Neural cell (in vitro differentiated cells): ENCODE data around the gene IFT22. TPM values are rescaled to one million over a fixed set of nuclear protein-coding genes. Genes with fewer than 3 reads are reported as not detected.

Experiments used
- H2AFZ ChIP-seq: fragments of 200-600, 300-800 bp; sonication (generic), shearing (Covaris generic); 2 replicates; pipeline ENCODE4 v1.6.0; 2014; ENCODE audit warnings: low read depth, mild to moderate bottlenecking, antibody characterized with exemption, low read length, moderate library complexity
- H3F3A ChIP-seq: fragments of 200-600 bp; shearing (Covaris generic); 2 replicates; pipeline ENCODE4 v1.6.1; 2016; ENCODE audit warnings: mild to moderate bottlenecking, moderate library complexity, mixed read lengths, antibody characterized with exemption, low read length; ENCODE audit not compliant: insufficient read depth, poor library complexity, severe bottlenecking
- H3K27ac ChIP-seq: fragments of 200-600, 300-800 bp; sonication (generic), shearing (Covaris generic); 2 replicates; pipeline ENCODE4 v1.5.1; 2014; ENCODE audit warnings: mild to moderate bottlenecking, low read length, moderate library complexity
- H3K27me3 ChIP-seq: fragments of 300-800, 200-600 bp; sonication (generic), shearing (Covaris generic); 2 replicates; pipeline ENCODE4 v1.6.0; 2014; ENCODE audit warnings: mild to moderate bottlenecking, low read depth, low read length, moderate library complexity; ENCODE audit not compliant: insufficient read depth
- H3K36me3 ChIP-seq: fragments of 300-800, 200-600 bp; sonication (generic), shearing (Covaris generic); 2 replicates; pipeline ENCODE4 v1.5.1; 2014; ENCODE audit warnings: mild to moderate bottlenecking, antibody characterized with exemption, low read length, moderate library complexity; ENCODE audit not compliant: insufficient read depth
- H3K4me2 ChIP-seq: fragments of 300-800, 200-600 bp; sonication (generic), shearing (Covaris generic); 2 replicates; pipeline ENCODE4 v1.6.0; 2014; ENCODE audit warnings: mild to moderate bottlenecking, low read length
- H3K4me3 ChIP-seq: fragments of 300-800, 200-600 bp; sonication (generic), shearing (Covaris generic); 2 replicates; pipeline ENCODE4 v1.5.1; 2014; ENCODE audit warnings: mild to moderate bottlenecking, low read length, moderate library complexity
- H3K79me2 ChIP-seq: fragments of 200-600 bp; shearing (Covaris generic); replicated peaks from 2 replicates; pipeline ENCODE4 v1.6.0; 2014; ENCODE audit warnings: mild to moderate bottlenecking, low read length, moderate library complexity; ENCODE audit not compliant: insufficient read depth
- H3K9ac ChIP-seq: fragments of 300-800, 200-600 bp; sonication (generic), shearing (Covaris generic); 2 replicates; pipeline ENCODE4 v1.6.1; 2016; ENCODE audit warnings: mild to moderate bottlenecking, low read length, mixed read lengths
- H3K9me2 ChIP-seq: fragments of 200-600 bp; shearing (Covaris generic); 2 replicates; pipeline ENCODE4 v1.6.1; 2016; ENCODE audit warnings: mild to moderate bottlenecking, low read length, mixed read lengths; ENCODE audit not compliant: insufficient read depth
- H3K9me3 ChIP-seq: fragments of 200-600, 300-800 bp; sonication (generic), shearing (Covaris generic); 2 replicates; pipeline ENCODE4 v1.6.1; 2016; ENCODE audit warnings: mild to moderate bottlenecking, mixed run types, low read length, moderate library complexity, mixed read lengths
- H4K20me1 ChIP-seq: fragments of 200-600 bp; shearing (Covaris generic); 2 replicates; pipeline ENCODE4 v1.6.1; 2016; ENCODE audit warnings: mild to moderate bottlenecking, mixed run types; ENCODE audit not compliant: insufficient read depth
- CTCF ChIP-seq: fragments of 450-650 bp; IDR thresholded peaks from 2 replicates; pipeline ENCODE4 v1.5.1; 2014; ENCODE audit warnings: antibody characterized with exemption, mild to moderate bottlenecking, moderate library complexity; ENCODE audit not compliant: poor library complexity, severe bottlenecking
- EP300 ChIP-seq: fragments of 450-650 bp; conservative IDR thresholded peaks from 2 replicates; pipeline ENCODE4 v1.6.1; 2014; ENCODE audit warnings: antibody characterized with exemption, mild to moderate bottlenecking, moderate library complexity; ENCODE audit not compliant: poor library complexity, severe bottlenecking
- EZH2 ChIP-seq: fragments of 200-600, 300-800 bp; shearing (Covaris generic), sonication (generic); IDR thresholded peaks from 2 replicates; pipeline ENCODE4 v1.6.1; 2014; ENCODE audit warnings: antibody characterized with exemption, low read length, borderline replicate concordance, mild to moderate bottlenecking; ENCODE audit not compliant: insufficient read depth, poor library complexity, severe bottlenecking
- MXI1 ChIP-seq: fragments of 450-650 bp; conservative IDR thresholded peaks from 2 replicates; pipeline ENCODE4 v1.6.1; 2014; ENCODE audit warnings: antibody characterized with exemption, mild to moderate bottlenecking; ENCODE audit not compliant: poor library complexity, severe bottlenecking
- POLR2AphosphoS5 ChIP-seq: IDR thresholded peaks from 2 replicates; pipeline ENCODE4 v1.6.1; 2012
- RAD21 ChIP-seq: fragments of 450-650 bp; conservative IDR thresholded peaks from 2 replicates; pipeline ENCODE4 v1.6.1; 2014; ENCODE audit warnings: antibody characterized with exemption, mild to moderate bottlenecking, moderate library complexity
- SMC3 ChIP-seq: fragments of 450-650 bp; conservative IDR thresholded peaks from 2 replicates; pipeline ENCODE4 v1.6.1; 2014; ENCODE audit warnings: antibody characterized with exemption, mild to moderate bottlenecking, moderate library complexity; ENCODE audit not compliant: poor library complexity
- TAF1 ChIP-seq: IDR thresholded peaks from 2 replicates; pipeline ENCODE4 v1.6.1; 2012; ENCODE audit warnings: low read depth
- polyA plus RNA-seq: library from polyadenylated mRNA; depleted of rRNA; stranded (reverse); fragments of >200 nt; gene quantifications from 2 replicates; pipeline ENCODE4 v1.2.3, GENCODE V29; 2014
- TF ChIP-seq, protein P1 (sequence below): IDR thresholded peaks from 2 replicates; pipeline ENCODE4 v1.6.1; 2012; ENCODE audit warnings: borderline replicate concordance

Gene IFT22
- polyA plus RNA-seq, 1 donor from 2014 or later, result 50.9 TPM

- H3K27me3 ChIP-seq, result peaks cover 16% of the 10 kb centered on the region
- TF ChIP-seq, protein P1, sequence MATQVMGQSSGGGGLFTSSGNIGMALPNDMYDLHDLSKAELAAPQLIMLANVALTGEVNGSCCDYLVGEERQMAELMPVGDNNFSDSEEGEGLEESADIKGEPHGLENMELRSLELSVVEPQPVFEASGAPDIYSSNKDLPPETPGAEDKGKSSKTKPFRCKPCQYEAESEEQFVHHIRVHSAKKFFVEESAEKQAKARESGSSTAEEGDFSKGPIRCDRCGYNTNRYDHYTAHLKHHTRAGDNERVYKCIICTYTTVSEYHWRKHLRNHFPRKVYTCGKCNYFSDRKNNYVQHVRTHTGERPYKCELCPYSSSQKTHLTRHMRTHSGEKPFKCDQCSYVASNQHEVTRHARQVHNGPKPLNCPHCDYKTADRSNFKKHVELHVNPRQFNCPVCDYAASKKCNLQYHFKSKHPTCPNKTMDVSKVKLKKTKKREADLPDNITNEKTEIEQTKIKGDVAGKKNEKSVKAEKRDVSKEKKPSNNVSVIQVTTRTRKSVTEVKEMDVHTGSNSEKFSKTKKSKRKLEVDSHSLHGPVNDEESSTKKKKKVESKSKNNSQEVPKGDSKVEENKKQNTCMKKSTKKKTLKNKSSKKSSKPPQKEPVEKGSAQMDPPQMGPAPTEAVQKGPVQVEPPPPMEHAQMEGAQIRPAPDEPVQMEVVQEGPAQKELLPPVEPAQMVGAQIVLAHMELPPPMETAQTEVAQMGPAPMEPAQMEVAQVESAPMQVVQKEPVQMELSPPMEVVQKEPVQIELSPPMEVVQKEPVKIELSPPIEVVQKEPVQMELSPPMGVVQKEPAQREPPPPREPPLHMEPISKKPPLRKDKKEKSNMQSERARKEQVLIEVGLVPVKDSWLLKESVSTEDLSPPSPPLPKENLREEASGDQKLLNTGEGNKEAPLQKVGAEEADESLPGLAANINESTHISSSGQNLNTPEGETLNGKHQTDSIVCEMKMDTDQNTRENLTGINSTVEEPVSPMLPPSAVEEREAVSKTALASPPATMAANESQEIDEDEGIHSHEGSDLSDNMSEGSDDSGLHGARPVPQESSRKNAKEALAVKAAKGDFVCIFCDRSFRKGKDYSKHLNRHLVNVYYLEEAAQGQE, result no peak
- TF ChIP-seq MXI1, result no peak
- TF ChIP-seq SMC3, result no peak
- no peak for TF ChIP-seq EZH2
- TF ChIP-seq TAF1, result no peak
- no peak for TF ChIP-seq CTCF
- no peak for TF ChIP-seq POLR2AphosphoS5
- TF ChIP-seq RAD21, result no peak
- TF ChIP-seq EP300, result no peak
- H3K36me3 ChIP-seq, result no peaks in the 10 kb centered on the region
- no peak overlapping the region for H3K27ac ChIP-seq
- H3F3A ChIP-seq, result no peaks in the 10 kb centered on the region
- H3K4me2 ChIP-seq, result no peak overlapping the region
- no peaks in the 10 kb centered on the region for H4K20me1 ChIP-seq
- H3K79me2 ChIP-seq, result no peaks in the 10 kb centered on the region
- peaks cover 3% of the 10 kb centered on the region for H3K9me3 ChIP-seq
- no peak overlapping the region for H2AFZ ChIP-seq
- H3K9ac ChIP-seq, result peak overlapping the region; percentile 3
- H3K4me3 ChIP-seq, result peak overlapping the region; percentile 62
- H3K9me2 ChIP-seq, result no peaks in the 10 kb centered on the region
These were observed 13.1 kb downstream of the IFT22 start for GRCh38 chr7:101308245-101309085.

- Histone ChIP-seq H3K4me3 (no peak overlapping the region), H2AFZ (no peak overlapping the region), H3K27ac (no peak overlapping the region), H3K9ac (no peak overlapping the region), H3K9me3 (peaks cover 6% of the 10 kb centered on the region), H3K9me2 (no peaks in the 10 kb centered on the region), H4K20me1 (no peaks in the 10 kb centered on the region), H3K27me3 (peaks cover 21% of the 10 kb centered on the region), H3F3A (no peaks in the 10 kb centered on the region), H3K36me3 (no peaks in the 10 kb centered on the region), H3K79me2 (no peaks in the 10 kb centered on the region), H3K4me2 (no peak overlapping the region)
- no peak for TF ChIP-seq RAD21
These were observed 15.3 kb downstream of the IFT22 start for GRCh38 chr7:101306307-101306706.
